ENCODE measurements around the gene HS2ST1.
"Not testable (repeated sequence)": the region's sequence is repeated elsewhere in the genome, so short reads cannot be mapped to it uniquely, and the experiment has no call there.

HS2ST1 gene

DNA sequence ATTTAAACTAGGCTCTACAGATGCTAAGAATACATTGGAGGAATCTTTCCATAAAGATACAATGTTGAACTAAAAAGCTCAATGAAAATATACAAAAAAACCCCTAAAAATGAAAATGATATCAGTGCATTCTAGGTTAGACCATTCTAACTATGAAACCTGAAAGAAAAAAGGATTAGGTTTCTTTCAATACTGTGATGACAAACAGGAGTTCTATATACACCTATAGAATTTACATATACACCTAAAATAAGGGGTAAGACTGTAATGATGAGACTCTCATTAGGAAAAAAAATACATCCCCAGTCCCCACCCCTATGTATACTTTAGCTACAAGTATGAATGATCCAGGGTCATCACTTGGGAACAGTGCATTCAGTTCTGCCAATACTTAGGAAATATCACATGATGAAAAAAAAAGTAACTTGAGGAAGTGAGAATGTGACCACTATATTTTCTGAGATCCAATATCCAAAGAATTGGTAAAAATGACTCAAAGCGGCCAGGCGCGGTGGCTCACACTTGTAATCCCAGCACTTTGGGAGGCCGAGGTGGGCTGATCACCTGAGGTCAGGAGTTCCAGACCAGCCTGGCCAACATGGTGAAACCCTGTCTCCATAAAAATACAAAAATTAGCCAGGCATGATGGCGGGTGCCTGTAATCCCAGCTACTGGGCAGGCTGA, 26.8 kb upstream of the HS2ST1 start:
- Histone ChIP-seq H3K27me3 (no peaks in the 10 kb centered on the region), H3K4me2 (peak overlapping the region in 3 of 11 experiments; percentile 31 to 64 (median 49); a peak in 5 of 22 replicates), H3K9ac (no peak overlapping the region), H3K27ac (peak overlapping the region in 1 of 11 experiments; percentile 10; a peak in 1 of 22 replicates), H4K20me1 (peaks cover 0 to 57% (median 6%) of the 10 kb centered on the region in 11 experiments; a peak in 7 of 22 replicates), H3K4me3 (no peak overlapping the region), H3K36me3 (peaks cover 44 to 85% (median 71%) of the 10 kb centered on the region in 11 experiments), H3K4me1 (peaks cover 0 to 28% (median 7%) of the 10 kb centered on the region in 10 experiments; a peak in 10 of 20 replicates), H3K9me3 (replicated peaks in 1 of 11) (peaks cover 5 to 17% (median 11%) of the 10 kb centered on the region in 11 experiments; a peak in 14 of 22 replicates)
- no peak for TF ChIP-seq Cebpa-rat (IDR thresholded peaks at IDR 0.05)

DNA sequence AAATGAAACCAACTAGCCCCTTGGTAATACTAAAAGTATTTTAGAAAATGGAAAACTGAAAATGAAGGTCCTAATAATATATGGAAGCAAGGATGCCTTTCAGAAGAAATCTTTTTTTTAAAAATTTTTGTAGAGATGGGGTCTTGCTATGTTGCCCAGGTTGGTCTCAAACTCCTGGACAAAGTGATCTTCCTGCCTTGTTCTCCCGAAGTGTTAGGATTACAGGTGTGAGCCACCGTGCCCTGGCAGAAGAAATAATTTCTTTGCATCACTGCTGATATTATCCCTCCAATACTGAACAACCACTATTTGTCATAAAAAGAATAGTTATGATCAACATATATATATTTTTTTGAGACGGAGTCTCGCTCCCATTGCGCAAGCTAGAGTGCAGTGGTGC, 26.1 kb upstream of the HS2ST1 start:
- Histone ChIP-seq H3K27ac (no peak overlapping the region; a peak in 1 of 22 replicates), H3K27me3 (no peaks in the 10 kb centered on the region), H3K4me2 (peak overlapping the region in 1 of 11 experiments; percentile 64; a peak in 2 of 22 replicates), H3K4me3 (no peak overlapping the region), H3K9me3 (replicated peaks in 1 of 11) (peaks cover 5 to 17% (median 11%) of the 10 kb centered on the region in 11 experiments; a peak in 14 of 22 replicates), H3K4me1 (peaks cover 0 to 22% (median 7%) of the 10 kb centered on the region in 10 experiments; a peak in 10 of 20 replicates), H4K20me1 (peaks cover 0 to 54% (median 6%) of the 10 kb centered on the region in 11 experiments; a peak in 7 of 22 replicates), H3K36me3 (peaks cover 51 to 85% (median 73%) of the 10 kb centered on the region in 11 experiments), H3K9ac (no peak overlapping the region)
- TF ChIP-seq Cebpa-rat (IDR thresholded peaks at IDR 0.05) = no peak

DNA sequence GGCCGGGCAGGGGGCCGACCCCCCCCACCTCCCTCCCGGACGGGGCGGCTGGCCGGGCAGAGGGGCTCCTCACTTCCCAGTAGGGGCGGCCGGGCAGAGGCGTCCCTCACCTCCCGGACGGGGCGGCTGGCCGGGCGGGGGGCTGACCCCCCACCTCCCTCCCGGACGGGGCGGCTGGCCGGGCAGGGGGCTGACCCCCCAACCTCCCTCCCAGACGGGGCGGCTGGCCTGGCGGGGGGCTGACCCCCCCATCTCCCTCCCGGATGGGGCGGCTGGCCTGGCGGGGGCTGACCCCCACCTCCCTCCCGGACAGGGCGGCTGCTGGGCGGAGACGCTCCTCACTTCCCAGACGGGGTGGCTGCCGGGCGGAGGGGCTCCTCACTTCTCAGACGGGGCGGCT, 15.0 kb upstream of the HS2ST1 start:
- not testable (repeated sequence) for H3K27ac ChIP-seq, H3K4me3 ChIP-seq, H3K4me2 ChIP-seq, H3K27me3 ChIP-seq, H3K4me1 ChIP-seq, H3K9ac ChIP-seq
- H3K9me3 ChIP-seq (replicated peaks in 1 of 11) = peaks cover 10 to 47% (median 34%) of the 10 kb centered on the region in 11 experiments; a peak in 21 of 22 replicates
- peaks cover 60 to 88% (median 81%) of the 10 kb centered on the region in 11 experiments for H3K36me3 ChIP-seq
- H4K20me1 ChIP-seq = peaks cover 4 to 50% (median 26%) of the 10 kb centered on the region in 11 experiments; a peak in 19 of 22 replicates

DNA sequence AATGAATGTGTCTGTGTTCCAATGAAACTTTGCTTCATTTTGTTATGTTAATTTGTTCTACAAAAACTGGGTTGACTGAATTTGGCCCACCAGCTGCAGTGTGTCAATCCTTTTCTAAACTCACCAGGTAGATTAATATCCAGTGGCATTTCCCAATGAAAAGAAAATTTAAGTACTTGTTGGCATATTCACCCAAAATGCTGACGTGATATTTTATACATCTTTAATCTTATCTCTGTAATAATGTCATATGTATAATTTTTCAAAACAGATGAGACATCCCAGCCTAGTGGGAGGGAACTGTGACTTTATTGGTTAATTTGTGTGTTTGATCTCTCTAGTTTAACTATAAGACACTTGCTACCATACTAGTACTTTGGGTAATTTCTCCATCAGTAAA, 8.6 kb upstream of the HS2ST1 start:
- Histone ChIP-seq H3K9ac (no peak overlapping the region), H3K27me3 (no peaks in the 10 kb centered on the region), H3K4me2 (peak overlapping the region in 2 of 11 experiments; percentile 15 to 18; a peak in 1 of 22 replicates), H3K4me1 (peaks cover 0 to 70% (median 3%) of the 10 kb centered on the region in 10 experiments; a peak in 8 of 20 replicates), H3K4me3 (no peak overlapping the region), H3K27ac (no peak overlapping the region), H3K9me3 (replicated peaks in 1 of 11) (peaks cover 6 to 36% (median 31%) of the 10 kb centered on the region in 11 experiments; a peak in 21 of 22 replicates), H3K36me3 (peaks cover 64 to 100% (median 93%) of the 10 kb centered on the region in 11 experiments), H4K20me1 (peaks cover 52 to 92% (median 80%) of the 10 kb centered on the region in 11 experiments)
- no peak for TF ChIP-seq Cebpa-rat (IDR thresholded peaks at IDR 0.05)

DNA sequence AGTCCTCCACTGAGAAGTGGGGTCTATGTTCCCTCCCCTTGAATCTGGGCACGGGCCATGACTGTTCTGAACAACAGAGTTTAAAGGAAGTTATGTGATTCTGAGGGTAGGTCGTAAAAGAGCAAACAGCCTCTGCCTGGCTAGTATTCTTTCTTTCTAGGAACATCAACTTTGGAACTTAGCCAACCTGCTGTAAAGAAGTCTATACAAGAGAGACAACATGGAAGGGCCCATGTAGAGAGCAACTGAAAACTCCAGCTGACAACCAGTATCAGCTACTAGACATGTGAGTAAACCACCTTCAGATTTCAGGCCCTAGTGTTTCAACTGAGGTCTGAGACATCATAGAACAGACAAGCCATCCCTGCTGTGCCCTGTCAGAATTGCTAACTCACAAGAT, 8.0 kb upstream of the HS2ST1 start:
- H3K27ac ChIP-seq = no peak overlapping the region
- no peak overlapping the region for H3K4me3 ChIP-seq
- no peak overlapping the region for H3K9ac ChIP-seq
- H3K36me3 ChIP-seq = peaks cover 59 to 100% (median 93%) of the 10 kb centered on the region in 11 experiments
- H3K9me3 ChIP-seq (replicated peaks in 1 of 11) = peaks cover under 1 to 30% (median 26%) of the 10 kb centered on the region in 11 experiments; a peak in 20 of 22 replicates
- peaks cover 57 to 98% (median 86%) of the 10 kb centered on the region in 11 experiments for H4K20me1 ChIP-seq
- H3K4me1 ChIP-seq = peaks cover 4 to 75% (median 8%) of the 10 kb centered on the region in 10 experiments; a peak in 15 of 20 replicates
- peak overlapping the region in 2 of 11 experiments; percentile 15 to 18; a peak in 2 of 22 replicates for H3K4me2 ChIP-seq
- no peak for TF ChIP-seq Cebpa-rat (IDR thresholded peaks at IDR 0.05)
- H3K27me3 ChIP-seq = no peaks in the 10 kb centered on the region

DNA sequence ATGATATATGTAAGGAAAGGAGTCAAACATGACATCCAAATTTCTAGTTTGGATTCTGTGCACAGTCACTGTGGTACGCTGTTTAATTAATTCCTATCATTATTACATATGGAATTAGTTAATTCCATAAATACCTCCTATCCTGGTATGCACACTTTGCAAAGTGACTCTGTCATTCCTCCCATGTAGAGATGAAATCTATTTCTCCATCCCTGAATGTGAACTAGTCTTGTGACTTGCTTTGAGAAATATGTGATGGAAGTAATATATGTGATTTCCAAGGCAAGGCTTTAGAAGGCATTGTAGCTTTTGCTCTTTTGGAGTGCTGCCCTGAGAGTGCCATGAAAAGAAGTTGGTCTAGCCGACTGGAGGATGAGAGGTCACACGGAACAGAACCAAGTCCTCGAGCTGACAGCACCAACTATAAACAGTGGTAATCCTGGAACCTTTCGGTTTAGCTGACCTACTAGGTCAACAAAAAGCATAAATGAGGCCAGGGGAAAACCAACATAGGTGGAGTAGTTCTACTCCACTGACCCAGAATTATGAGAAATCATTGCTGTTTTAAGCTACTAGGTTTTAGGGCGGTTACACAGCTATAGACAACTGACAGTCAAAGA, 2.0 kb upstream of the HS2ST1 start:
- no peaks in the 10 kb centered on the region for H3K27me3 ChIP-seq
- H3K9ac ChIP-seq = peak overlapping the region; percentile 94 to 99 (median 97)
- peaks cover 30 to 50% (median 47%) of the 10 kb centered on the region in 11 experiments for H3K36me3 ChIP-seq
- TF ChIP-seq Cebpa-rat (IDR thresholded peaks at IDR 0.05) = no peak
- H3K4me2 ChIP-seq = peak overlapping the region; percentile 83 to 98 (median 92)
- peaks cover 0 to 3% (median 0%) of the 10 kb centered on the region in 11 experiments; a peak in 1 of 22 replicates for H3K9me3 ChIP-seq (replicated peaks in 1 of 11)
- H3K4me1 ChIP-seq = peaks cover 29 to 65% (median 35%) of the 10 kb centered on the region in 10 experiments
- H3K4me3 ChIP-seq = peak overlapping the region; percentile 81 to 98 (median 90)
- peaks cover 44 to 85% (median 76%) of the 10 kb centered on the region in 11 experiments; a peak in 21 of 22 replicates for H4K20me1 ChIP-seq
- H3K27ac ChIP-seq = peak overlapping the region; percentile 90 to 100 (median 96); a peak in 20 of 22 replicates

DNA sequence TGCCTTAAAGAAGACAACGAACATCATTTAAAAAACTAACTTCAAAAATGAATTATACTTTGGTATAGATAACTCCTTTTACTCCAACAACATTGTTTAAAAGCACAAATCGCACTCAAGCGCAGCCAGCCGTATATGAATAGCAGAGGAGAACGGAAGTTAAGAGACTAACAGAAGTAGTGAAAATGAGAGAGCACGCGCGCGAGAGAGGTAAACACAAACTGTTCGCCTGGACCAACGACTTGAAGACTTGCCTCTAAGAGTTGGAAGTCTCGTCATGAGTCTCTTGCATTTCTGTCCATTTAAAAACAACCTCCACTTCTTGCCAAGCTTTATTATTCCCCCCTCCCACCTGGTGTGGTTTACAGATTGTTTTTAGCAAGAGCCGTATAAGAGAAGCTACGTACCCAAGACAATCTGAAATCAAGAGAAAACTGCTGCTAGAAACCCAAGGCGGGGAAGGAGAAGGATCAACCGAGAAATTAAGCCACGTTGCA, 988 bp upstream of the HS2ST1 start:
- Histone ChIP-seq H3K4me1 (peaks cover 29 to 65% (median 36%) of the 10 kb centered on the region in 10 experiments), H3K4me3 (peak overlapping the region; percentile 81 to 98 (median 90)), H4K20me1 (peaks cover 44 to 76% (median 72%) of the 10 kb centered on the region in 11 experiments; a peak in 21 of 22 replicates), H3K9ac (peak overlapping the region; percentile 94 to 99 (median 97)), H3K9me3 (replicated peaks in 1 of 11) (peaks cover 0 to 3% (median 0%) of the 10 kb centered on the region in 11 experiments; a peak in 6 of 22 replicates), H3K27ac (peak overlapping the region; percentile 90 to 100 (median 96)), H3K36me3 (peaks cover 20 to 45% (median 37%) of the 10 kb centered on the region in 11 experiments), H3K4me2 (peak overlapping the region; percentile 83 to 98 (median 92)), H3K27me3 (no peaks in the 10 kb centered on the region)
- TF ChIP-seq Cebpa-rat (IDR thresholded peaks at IDR 0.05) = no peak

GRCh38 chr1:86913896-86914600, 387 bp upstream of the HS2ST1 start, which contains the start of gene SELENOF:
Gene SELENOF (minus strand): TSS chr1:86914126. CDS start chr1:86914111, 15 bp downstream.
- TF ChIP-seq Cebpa-rat (IDR thresholded peaks at IDR 0.05) = no peak
- peaks cover 14 to 45% (median 34%) of the 10 kb centered on the region in 11 experiments for H3K36me3 ChIP-seq
- H3K4me2 ChIP-seq = peak within 1 kb of the TSS; percentile 83 to 98 (median 93)
- H3K9me3 ChIP-seq (replicated peaks in 1 of 11) = peaks cover 0 to 8% (median 4%) of the 10 kb centered on the region in 11 experiments; a peak in 13 of 22 replicates
- peak within 1 kb of the TSS; percentile 90 to 100 (median 96) for H3K27ac ChIP-seq
- peak within 1 kb of the TSS; percentile 90 to 98 (median 94) for H3K4me3 ChIP-seq
- no peaks in the 10 kb centered on the region for H3K27me3 ChIP-seq
- H3K9ac ChIP-seq = peak within 1 kb of the TSS; percentile 95 to 99 (median 97)
- peaks cover 29 to 64% (median 36%) of the 10 kb centered on the region in 10 experiments for H3K4me1 ChIP-seq
- peaks cover 41 to 70% (median 66%) of the 10 kb centered on the region in 11 experiments; a peak in 21 of 22 replicates for H4K20me1 ChIP-seq
